ENCODE data around the gene RAMP3.
"Not testable (repeated sequence)": the region's sequence is repeated elsewhere in the genome, so short reads cannot be mapped to it uniquely, and the experiment has no call there.

Gene RAMP3, protein sequence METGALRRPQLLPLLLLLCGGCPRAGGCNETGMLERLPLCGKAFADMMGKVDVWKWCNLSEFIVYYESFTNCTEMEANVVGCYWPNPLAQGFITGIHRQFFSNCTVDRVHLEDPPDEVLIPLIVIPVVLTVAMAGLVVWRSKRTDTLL

DNA sequence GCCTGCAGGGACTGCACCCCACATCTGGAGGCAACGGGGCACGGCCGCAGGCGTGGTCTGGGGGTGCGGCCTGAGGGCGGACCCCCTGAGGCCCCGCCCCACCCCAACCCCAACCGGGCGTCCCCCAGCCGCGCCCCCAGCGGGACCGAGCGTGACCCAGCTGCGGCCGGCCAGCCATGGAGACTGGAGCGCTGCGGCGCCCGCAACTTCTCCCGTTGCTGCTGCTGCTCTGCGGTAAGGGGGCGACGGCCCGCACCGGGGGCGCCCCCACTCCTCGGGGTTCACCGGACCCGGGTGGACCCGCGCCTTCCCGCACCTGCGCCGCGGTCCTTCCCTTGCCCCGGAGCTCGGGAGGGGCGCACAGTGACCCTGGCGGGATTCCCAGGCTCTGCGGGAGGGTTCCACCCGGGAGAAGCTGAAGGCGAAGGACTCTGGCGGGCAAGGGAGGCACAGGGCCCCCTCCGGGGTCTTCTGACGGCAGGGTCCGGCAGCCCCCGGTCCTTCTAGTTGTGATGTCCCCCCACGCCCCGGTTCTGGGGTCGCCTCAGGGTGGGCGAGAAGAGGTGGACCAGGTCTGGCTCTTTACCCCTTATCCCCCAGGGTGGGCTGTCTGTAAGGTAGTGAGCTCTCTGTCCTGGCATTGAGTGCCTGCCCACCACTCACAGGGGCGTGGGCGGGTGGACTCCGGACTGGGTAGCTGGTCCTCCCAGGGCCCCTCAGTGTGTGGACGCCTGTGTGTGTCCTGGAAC lies at the start of gene RAMP3:
Gene RAMP3 (plus strand): TSS at position 139 of the 749 bp plus-strand sequence. CDS start 38 bp downstream, at position 177.
- DNase-seq (ENCODE audit: low spot score) = no peak

DNA sequence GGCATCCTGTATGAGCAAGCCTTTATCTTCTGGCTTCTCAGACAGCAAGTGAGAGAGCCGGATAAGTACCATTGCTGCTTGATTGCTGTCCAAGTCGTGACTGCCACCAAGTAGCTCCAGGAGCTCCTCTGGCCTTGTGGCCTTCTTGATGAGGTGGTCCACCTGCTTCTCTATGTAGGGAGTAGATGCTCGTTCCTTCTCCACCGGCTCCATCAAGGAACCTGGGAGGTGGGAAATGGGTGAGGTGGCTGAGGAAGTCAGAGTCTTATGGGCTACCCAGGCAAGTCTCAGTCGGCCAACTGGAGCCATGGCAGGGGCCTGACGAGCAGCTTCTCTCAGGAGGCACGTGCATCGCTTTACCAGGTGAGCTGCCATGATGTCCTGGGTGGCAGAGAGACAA lies 48.7 kb upstream of the RAMP3 start:
- DNase-seq (ENCODE audit: low spot score) = no peak

DNA sequence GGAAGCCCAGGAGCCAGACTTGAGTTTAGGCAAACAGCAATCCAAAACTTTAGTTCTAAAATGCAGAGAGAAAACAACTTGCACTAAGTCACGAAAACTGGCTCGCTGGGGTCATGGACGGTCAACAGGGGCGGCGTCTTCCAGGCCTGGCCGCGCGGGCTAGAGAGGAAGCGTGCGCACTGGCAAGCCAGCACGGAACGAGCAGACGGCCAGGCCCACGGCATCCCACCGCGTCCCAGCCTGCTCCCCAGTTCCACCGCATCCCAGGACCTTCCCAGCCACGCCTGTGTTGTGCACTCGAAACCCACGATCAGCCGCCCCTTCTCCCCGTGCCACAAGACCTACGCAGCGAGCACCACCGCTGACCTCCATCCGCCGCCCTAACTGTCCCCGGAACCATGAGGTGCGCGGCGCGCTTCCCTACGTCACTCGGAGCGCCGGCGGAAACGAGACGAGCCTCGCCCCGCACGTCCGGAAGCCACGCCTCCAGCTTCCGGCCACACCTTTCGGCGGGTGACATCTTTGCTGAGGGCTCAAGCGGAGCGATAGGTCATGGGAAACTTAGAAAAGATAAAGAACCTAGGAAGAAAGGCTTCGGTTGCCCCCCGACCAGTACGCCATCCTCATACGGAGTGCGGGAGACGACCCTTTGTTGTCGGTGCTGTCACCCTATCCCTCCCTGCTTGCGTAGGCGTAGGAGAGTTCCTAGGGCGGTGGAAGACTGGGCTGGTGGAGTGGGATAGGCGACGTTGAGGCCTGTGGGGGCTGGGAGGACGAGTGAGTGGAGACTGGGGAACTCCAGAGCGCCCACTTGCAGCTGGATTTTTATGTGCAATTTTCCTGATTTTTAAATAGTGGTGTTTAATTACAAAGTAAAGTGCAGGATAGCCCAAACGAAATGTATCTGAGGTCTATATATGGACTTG lies 46.0 kb upstream of the RAMP3 start, which contains the start of gene TBRG4:
Gene TBRG4 (minus strand): TSS at position 400 of the 926 bp plus-strand sequence. CDS start 2,460 bp downstream, outside the sequence.
- DNase-seq (ENCODE audit: low spot score) = peak; percentile 95

DNA sequence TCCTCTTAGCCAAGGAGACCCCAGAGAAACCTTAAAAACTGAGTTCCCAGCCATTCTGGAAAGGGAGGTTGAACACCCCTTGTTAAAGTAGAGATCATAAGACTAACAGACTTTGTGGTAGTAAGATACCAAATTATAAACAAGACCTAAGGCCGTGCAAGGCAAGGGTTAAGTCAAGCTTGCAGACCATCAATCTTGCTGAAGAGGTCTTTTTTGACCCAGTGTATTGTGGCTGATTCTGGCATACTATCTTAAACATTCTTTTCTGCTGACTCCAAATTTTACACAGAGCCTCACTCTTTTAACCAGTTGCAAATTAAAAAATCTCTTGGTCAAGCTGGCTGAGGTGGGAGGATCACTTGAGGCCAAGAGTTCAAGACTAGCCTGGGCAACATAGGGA lies 44.9 kb upstream of the RAMP3 start:
- DNase-seq (ENCODE audit: low spot score) = no peak

DNA sequence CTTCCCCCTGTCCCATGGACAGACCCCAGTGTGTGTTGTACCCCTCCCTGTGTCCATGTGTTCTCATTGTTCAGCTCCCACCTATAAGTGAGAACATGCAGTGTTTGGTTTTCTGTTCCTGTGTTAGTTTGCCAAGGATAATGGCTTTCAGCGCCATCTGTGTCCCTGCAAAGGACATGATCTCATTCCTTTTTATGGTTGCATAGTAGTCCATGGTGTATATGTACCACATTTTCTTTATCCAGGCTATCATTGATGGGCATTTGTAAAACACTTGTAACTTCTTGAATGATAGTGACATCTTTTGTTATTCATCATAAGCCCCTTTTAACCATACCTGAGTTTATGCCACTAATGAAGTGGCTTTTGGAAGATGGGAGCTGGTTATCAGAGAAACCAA lies 43.3 kb upstream of the RAMP3 start:
- not testable (repeated sequence) for DNase-seq (ENCODE audit: low spot score)

DNA sequence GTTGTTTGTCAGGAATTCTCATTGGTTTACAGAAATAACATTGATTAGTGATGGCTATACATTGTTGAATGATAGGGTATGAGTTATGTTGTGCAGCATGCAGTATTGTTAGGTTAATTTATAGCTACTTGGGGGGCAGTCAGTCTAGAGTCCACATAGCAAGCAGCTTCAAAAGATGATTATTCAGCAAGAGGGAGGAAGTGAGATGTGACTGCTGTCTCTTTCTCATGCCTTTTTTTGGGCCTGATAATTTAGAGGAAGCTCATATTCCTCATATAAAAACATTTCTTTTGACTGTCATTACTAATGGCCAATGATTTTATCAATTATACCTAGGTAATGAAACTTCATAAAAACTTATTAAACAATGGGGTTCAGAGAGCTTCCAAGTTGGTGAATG lies 42.7 kb upstream of the RAMP3 start:
- no peak for DNase-seq (ENCODE audit: low spot score)

DNA sequence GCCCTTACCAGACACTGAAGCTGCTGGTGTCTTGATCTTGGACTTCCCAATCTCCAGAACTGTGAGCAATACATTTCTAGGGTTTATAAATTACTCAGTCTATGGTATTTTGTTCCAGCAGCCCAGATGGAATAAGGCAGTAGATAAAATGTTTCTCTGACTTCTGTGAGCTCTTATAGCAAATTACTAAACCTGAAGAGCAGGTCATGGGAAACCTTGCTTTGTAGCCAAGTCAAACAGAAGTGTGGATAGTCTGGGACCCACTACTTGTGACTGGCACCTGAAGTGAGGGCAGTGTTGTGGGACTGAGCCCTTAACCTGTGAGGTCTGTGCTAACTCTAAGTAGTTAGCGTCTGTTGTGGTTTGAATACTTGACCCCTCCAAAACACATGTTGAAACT lies 41.5 kb upstream of the RAMP3 start:
- DNase-seq (ENCODE audit: low spot score) = no peak

DNA sequence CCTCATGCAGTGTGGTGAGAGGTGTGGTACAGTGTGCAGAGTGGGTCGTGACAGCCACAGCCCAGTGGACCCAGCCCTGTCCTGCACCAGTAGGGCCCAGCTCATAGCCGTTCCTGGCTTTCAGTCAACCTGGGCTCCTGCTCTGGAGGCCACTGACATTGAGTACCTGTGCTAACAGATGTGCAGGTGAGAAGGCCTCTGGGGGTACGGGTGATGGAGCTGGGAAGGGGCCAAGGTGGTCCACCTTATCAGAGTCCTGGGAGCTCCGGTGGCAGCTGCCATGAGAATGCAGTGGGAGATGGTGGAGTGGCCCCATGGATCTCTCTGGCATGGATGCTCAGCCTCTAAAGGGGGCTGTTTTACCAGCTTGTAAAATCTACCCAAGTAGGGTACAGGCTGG lies 40.0 kb upstream of the RAMP3 start:
- DNase-seq (ENCODE audit: low spot score) = no peak

DNA sequence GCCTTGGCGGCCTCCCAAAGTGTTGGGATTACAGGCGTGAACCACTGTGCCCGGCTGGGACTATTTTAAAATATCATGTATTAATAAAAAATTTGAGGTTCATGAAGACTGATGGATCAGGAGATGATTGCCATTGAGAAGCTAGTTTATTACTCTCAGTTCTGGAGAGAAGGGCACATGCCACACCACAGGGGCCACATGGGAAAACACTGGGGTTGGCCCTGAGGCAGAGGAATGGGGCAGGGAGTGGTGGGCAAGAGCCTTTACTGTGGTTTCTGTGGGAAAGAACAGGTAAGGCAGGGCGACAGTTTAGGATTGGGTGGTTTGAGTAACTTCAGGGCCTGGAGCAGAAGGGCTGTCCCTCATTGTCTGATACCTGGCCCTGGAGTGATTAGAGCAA lies 39.3 kb upstream of the RAMP3 start:
- DNase-seq (ENCODE audit: low spot score) = no peak

DNA sequence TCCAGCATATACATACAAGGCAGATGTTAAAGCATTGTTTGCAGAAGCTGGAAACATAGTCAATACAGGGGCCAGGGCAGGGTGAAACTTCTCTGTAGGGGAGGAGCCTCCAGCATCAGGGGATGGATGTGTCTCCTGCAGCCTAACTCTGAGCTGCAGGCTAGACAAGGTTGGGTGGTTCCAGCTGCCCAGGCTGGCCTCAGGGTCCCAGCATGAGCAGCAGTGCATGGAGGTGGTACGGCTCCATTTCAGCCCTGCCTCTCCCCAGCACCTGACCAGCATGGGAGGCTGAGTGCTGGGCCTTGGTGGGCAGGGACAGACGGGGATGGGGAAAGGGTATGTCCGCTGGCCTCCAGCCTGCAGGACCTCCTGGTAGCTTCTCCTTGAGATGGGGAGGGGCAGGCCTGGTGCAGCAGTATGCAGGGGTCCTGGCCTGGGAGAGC lies 38.7 kb upstream of the RAMP3 start:
- no peak for DNase-seq (ENCODE audit: low spot score)

DNA sequence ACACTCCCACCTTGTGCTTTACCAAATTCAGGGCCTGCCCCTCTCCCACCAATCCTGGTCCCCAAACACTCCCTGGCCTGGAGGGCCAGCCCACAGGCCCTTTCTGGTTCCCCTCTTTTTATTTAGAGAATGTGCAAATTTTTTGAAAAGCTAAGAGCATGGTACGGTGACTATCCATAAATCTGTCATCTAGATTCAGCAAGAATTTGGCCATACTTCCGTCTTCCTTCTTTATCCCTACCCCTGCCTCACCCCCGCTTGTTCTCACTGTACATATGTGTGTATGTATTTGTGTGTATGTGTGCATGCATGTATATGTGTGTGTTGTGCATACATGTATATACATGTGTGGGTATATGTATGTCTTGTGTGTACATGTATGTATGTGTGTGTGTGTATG lies 38.0 kb upstream of the RAMP3 start:
- no peak for DNase-seq (ENCODE audit: low spot score)

DNA sequence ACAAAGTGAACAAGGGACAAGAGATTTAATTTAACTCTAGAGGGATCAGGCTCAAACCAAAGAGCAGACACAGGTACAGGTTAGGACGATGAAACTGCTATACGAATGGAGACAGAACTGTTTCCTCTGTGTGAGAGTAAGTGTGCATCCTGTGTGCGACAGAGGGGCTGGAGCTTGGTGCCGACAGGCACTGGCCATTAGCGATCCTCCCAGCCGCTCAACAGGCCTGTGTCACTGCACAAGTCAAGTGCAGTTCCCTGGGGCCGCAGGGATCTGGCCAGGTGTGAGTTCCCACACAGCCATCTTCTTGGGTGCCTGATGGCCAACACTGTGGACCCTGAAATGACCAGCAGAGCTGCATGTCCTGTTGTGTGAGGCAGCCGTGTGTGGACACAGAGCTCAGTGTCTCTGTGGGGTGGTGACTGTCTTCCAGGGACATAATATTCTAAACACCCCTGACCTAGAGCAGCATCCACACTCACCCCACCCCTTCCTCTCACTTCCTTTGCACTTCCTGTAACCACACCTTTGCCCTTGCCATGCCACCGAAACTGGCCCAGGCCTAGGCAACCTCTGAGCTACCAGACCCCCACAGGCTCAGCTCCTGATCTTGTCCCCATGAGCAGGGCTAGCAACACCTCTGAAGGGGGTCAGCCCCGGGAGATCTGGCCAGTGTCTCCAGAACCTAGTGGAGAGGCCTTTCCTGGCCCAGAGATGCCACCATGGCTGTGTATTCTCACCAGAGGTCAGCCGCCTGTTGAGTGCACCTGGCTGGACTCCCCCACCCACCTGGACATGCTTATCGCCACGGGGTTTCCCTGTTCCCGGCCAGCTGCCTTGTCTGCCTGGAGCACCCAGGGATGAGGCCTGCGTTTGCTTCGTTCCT lies 34.4 kb upstream of the RAMP3 start:
- no peak for DNase-seq (ENCODE audit: low spot score)

DNA sequence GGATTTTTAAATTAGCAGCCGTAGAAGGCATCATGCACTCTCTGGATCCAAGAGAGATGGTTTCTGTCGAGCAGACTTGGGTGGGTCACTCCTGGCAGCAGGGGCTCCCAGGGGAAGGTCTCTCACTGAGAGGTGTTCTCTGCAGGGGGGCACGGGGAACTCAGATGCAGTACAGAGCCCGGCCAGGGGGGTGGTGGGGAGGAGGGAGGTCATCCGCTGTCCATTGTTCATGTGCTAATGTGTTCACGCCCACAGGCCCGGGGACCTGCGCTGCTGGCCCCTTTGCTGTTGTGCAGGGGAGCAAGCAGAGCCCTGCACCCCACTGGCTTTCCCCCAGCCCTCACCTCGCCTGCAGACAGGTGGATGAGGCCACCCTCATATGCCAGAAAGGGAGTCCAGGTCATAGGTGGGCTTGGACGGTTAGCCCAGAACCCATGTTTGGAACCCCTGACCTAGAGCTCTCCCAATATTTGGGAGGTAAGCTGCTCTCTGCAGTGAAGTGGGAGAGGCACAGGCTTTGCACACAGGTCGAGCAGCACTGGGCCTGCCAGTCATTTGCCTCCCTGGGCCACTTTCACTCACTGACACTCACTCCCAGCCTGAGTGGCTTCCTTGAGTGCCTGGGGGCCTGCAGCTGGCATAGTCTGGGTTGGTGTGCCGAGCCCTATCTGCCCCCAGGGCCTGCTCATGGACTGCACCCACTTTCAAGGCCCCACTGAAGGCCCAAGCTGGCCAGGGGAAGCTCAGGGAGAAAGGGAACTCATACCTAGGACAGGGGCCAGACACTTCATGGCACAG lies 33.5 kb upstream of the RAMP3 start:
- no peak for DNase-seq (ENCODE audit: low spot score)

DNA sequence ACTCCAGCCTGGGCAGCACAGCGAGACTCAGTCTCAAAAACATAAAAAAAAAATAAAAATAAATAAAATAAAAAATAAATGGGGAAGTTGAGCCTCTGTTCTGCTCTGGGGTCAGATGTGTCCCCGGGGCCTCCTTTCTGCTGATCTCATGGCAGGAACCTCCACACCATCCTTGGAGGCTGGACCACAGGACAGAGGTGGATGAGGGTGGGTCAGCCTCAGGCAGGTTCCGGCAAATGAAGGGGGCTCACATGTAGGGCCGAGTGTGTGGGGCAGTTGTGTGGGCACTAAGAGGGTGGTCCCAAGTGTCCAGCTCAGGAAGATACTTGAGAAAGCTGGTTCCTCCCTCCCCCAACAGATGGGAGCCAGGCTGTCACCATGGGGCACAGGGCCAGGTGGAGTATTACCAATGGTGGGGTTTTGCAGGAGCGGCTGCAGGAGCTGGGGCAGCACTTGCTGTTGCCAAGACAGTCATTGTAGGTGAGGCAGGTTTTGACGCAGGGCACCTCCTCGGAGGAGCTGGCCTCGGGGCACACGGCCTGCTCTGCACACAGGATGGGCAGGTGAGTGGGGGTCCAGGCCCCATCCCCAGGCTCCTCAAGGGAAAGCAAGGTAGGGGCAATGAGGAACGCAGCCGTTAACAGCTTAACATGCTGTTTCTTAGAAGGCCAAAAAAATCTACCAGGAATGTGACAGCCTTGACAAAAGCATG lies 32.2 kb upstream of the RAMP3 start:
- no peak for DNase-seq (ENCODE audit: low spot score)

DNA sequence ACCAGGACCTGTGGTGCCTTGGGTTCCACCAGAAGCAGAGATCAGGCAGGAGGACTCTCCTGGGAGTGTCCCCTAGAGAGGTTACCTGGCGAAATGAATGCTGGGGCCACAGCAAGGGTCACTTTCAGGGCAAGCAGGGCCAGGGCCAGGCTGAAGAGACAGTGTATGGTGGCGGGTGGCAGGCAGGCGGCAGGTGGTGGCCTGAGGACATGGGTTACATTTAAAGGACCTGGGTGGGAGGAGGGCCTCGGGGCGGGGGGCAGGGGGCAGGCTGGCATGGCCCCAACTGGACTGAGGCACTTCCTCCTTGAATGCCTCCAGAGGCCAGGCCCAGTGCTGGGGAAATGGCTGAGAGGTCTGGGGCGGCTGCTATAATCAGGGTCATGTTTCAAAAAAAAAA lies 31.4 kb upstream of the RAMP3 start:
- DNase-seq (ENCODE audit: low spot score) = no peak

DNA sequence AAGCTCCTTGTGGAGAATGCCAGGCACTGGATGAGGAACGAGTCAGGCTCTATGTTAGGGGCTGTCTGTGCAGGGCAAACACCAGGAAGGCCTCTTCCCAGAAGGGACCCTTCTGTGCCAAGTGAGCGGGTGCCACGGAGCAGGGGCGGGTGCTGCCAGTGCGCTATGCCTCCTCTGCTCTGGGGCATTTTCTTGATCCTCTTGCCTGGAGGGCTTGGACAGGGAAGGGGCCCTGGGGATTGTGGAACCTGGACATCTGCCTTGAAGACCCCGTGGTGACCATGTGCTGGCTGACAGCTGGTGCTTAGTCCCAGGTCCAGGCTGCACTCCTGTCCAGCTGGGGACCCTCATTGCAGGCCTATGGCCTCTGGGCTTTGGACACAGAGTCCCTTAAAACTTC lies 30.7 kb upstream of the RAMP3 start:
- no peak for DNase-seq (ENCODE audit: low spot score)

DNA sequence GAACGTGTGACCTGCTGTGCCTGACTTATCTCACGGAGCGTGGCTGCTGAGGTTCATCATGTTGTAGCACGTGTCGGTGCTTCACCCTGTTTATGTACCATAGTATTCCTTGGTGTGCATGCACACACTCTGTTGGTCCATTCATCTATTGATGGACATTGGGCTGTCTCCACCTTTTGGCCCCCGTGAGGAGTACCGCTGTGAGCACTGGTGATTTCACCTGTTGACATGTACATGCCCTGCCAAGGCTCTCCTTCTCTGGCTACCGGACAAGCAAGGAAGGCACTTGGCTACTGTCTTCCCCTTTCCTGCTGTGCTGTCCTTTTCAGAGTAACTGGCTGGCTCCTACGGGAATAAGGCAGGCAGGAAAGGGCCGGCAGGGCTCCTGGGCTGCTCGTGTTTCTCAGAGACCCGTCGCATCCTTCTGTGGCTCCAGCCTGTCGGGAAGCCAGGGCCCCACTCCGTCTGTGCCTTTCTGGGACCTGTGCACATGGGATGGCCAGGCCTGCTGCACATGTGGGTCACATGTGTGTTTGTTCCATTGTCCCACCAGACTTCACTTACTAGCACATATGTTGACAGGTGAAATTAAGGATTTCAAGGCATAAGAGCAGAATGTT lies 28.3 kb upstream of the RAMP3 start:
- no peak for DNase-seq (ENCODE audit: low spot score)

DNA sequence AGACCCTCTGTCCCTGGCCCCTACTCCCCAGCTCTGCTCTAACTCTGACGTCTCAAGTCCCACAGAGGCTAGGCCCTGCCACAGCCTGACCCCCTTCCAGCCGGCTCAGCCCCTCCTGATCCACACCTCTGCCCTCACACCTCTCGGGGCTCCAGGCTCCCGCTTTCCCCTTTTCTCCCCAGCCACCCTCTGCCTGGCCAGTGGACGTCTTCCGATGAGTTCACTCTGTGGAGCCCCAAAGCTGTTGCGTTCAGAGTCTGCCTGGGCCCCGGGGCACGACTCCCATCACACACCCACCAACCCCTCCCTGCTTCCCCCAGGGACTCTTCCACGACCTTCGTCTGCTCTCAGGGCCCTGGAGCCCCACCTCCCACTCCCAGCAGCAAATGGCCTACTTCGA lies 27.7 kb upstream of the RAMP3 start:
- DNase-seq (ENCODE audit: low spot score) = no peak

DNA sequence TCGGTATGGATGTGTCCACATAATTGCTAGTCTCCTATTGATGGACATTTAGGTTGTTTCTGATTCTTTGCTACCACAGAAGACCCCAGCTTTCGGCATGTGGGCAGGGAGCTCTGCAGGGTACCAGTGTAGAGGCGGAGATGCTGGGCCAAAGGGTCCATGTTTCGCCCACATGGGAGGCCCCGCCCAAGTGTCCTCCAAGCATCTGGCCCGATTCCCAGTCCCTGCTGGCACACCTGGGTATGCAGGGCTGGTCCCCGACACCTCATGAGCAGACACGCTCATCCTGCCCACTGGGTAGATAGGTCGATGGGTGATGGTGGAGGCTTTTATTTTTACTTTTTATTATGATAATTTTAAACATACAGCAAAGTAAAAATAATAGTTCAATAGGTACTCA lies 26.7 kb upstream of the RAMP3 start:
- DNase-seq (ENCODE audit: low spot score) = no peak

DNA sequence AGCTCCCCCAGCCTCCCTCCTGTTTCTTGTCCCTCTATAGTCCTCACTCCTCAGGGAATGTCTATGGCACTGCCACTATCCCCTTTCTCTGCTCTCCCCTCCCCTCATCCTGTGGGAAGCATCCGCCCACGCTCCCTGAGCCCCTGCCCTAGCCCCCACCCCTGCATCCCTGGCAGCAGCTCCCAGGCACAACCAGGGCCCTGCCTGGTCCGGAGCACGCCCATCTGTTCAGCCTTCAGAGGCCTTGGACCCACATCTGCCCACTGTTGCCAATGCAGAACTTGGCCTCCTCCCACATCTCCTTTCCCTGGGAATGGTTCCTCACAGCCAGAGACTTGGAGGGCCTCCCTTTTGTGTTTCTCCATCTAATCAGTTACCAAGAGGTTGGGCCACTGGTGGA lies 25.7 kb upstream of the RAMP3 start:
- no peak for DNase-seq (ENCODE audit: low spot score)
